Suprapubic skin (tissue), 4 donors: ENCODE data around the gene ACTL6A. TPM values are rescaled to one million over a fixed set of nuclear protein-coding genes. Genes with fewer than 3 reads are reported as not detected.
A peak's percentile ranks its signal among the peaks of the same experiment; 100 is the strongest.

Source experiments
- DNase-seq, 2 donors: peaks; one replicate each; pipeline ENCODE4 v3.0.0-alpha.2; 2019; ENCODE audit warnings: low spot score in 2 of 2
- H3K27ac ChIP-seq: fragments of 200-600 bp; sonication (generic); one replicate; pipeline ENCODE4 v1.5.1; 2019
- H3K27me3 ChIP-seq: fragments of 200-600 bp; sonication (generic); one replicate; pipeline ENCODE4 v1.5.1; 2019
- H3K36me3 ChIP-seq: fragments of 200-600 bp; sonication (generic); one replicate; pipeline ENCODE4 v1.5.1; 2019
- H3K4me1 ChIP-seq: fragments of 200-600 bp; sonication (generic); one replicate; pipeline ENCODE4 v1.5.1; 2019
- H3K4me3 ChIP-seq: fragments of 200-600 bp; sonication (generic); one replicate; pipeline ENCODE4 v1.5.1; 2019; ENCODE audit warnings: mild to moderate bottlenecking
- H3K9me3 ChIP-seq: fragments of 200-600 bp; sonication (generic); one replicate; pipeline ENCODE4 v1.5.1; 2019
- EP300 ChIP-seq: sonication (generic); formaldehyde crosslinking; IDR thresholded peaks from one replicate; pipeline ENCODE4 v1.6.1; 2017; ENCODE audit warnings: antibody characterized with exemption
- POLR2A ChIP-seq, 2 donors: fragments of 450-650 bp; IDR thresholded peaks; one replicate each; pipeline ENCODE4 v1.6.1; 2017; ENCODE audit warnings: antibody characterized with exemption in 2 of 2, mild to moderate bottlenecking in 2 of 2, moderate library complexity in 2 of 2
- POLR2AphosphoS5 ChIP-seq, 3 donors: sonication (generic); formaldehyde crosslinking; IDR thresholded peaks; one replicate each; pipeline ENCODE4 v1.6.1; 2017; ENCODE audit warnings: antibody characterized with exemption in 3 of 3
- WGBS: methylation state at CpG from one replicate; pipeline ENCODE4 v1.1.5; 2018; 5-methylcytosine and 5-hydroxymethylcytosine counted together
- total RNA-seq, 4 donors: library from RNA; depleted of rRNA; stranded (reverse); fragments of >200 nt; gene quantifications; one replicate each; pipeline ENCODE4 v1.1.0, GENCODE V29; 2016
- TF ChIP-seq, protein P1 (sequence below), 2 donors: fragments of 200-600 bp in 1 of 2; fragments of 450-650 bp in 1 of 2; sonication (generic) in 1 of 2; IDR thresholded peaks; one replicate each; pipeline ENCODE4 v1.5.1; 2016 to 2019; ENCODE audit warnings: antibody characterized with exemption in 2 of 2, mild to moderate bottlenecking in 1 of 2, moderate library complexity in 1 of 2

ACTL6A gene
- total RNA-seq, 4 donors from 2014 or later: 46.3 to 74.8 (median 69.5) TPM

DNA sequence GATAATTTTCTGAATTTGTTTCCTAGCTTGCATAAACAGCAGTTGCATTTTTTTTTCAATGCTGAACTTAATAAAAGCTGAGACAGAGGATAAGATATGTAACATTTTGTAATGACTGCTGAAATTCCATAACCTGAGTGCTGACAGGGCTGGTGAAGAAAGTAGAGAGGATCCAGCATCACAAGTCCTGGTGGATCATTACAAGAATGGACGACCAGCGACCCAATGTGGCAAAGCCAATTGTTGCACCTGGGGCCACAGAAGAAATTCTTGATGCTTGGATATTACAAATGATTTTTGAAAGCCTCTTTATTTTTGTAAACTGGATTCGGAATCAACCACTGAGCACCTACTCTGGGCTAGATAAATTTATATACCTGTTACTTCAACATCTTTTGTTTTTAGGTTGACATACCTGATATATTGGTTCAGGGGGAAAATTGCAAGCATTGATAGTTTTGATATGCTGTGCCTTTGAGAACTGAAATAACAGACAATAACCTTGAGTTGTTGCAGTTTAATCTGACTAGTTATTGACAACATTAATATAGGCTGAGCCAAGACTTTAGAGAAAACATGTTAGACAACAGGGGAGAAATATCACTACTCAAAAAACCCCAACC is 3.9 kb upstream of the ACTL6A start:
- Histone ChIP-seq H3K4me3 (no peak overlapping the region), H3K9me3 (no peaks in the 10 kb centered on the region), H3K36me3 (no peaks in the 10 kb centered on the region), H3K27ac (no peak overlapping the region), H3K4me1 (peaks cover 8% of the 10 kb centered on the region), H3K27me3 (no peaks in the 10 kb centered on the region)
- TF ChIP-seq, protein P1, sequence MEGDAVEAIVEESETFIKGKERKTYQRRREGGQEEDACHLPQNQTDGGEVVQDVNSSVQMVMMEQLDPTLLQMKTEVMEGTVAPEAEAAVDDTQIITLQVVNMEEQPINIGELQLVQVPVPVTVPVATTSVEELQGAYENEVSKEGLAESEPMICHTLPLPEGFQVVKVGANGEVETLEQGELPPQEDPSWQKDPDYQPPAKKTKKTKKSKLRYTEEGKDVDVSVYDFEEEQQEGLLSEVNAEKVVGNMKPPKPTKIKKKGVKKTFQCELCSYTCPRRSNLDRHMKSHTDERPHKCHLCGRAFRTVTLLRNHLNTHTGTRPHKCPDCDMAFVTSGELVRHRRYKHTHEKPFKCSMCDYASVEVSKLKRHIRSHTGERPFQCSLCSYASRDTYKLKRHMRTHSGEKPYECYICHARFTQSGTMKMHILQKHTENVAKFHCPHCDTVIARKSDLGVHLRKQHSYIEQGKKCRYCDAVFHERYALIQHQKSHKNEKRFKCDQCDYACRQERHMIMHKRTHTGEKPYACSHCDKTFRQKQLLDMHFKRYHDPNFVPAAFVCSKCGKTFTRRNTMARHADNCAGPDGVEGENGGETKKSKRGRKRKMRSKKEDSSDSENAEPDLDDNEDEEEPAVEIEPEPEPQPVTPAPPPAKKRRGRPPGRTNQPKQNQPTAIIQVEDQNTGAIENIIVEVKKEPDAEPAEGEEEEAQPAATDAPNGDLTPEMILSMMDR (IDR thresholded peaks at IDR 0.05): peak; percentile 71 to 76
- TF ChIP-seq POLR2A (IDR thresholded peaks at IDR 0.05) (no peak), POLR2AphosphoS5 (IDR thresholded peaks at IDR 0.05) (no peak), EP300 (no peak)
- WGBS: 3% methylated on average over 3 of the region's 3 CpGs
- DNase-seq: no peak

DNA sequence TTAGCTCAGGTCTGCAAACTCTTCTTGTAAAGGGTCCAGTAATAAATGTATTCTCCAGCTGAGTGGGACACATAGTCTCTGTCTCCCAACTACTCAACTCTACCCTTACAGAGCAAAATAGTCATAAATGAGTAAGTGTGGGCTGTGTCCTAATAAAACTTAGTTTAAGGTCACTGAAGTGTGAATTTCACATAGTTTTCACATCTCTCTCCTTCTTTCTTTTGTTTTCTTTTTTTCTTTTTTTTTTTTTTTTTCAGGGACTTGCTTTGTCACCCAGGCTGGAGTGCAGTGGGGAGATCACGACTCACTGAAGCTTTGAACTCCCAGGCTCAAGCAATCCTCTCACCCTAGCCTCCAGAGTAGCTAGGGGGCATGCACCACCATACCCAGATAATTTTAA is 1.9 kb upstream of the ACTL6A start:
- no peak for TF ChIP-seq EP300
- TF ChIP-seq, protein P1 (IDR thresholded peaks at IDR 0.05): no peak
- TF ChIP-seq POLR2AphosphoS5 (IDR thresholded peaks at IDR 0.05): no peak
- no peak for TF ChIP-seq POLR2A (IDR thresholded peaks at IDR 0.05)
- no peak overlapping the region for H3K27ac ChIP-seq
- H3K4me3 ChIP-seq: no peak overlapping the region
- DNase-seq: no peak
- no peaks in the 10 kb centered on the region for H3K9me3 ChIP-seq
- no peaks in the 10 kb centered on the region for H3K36me3 ChIP-seq
- H3K4me1 ChIP-seq: peaks cover 15% of the 10 kb centered on the region
- WGBS: 95% methylated on average over 1 of the region's 1 CpG
- H3K27me3 ChIP-seq: no peaks in the 10 kb centered on the region

DNA sequence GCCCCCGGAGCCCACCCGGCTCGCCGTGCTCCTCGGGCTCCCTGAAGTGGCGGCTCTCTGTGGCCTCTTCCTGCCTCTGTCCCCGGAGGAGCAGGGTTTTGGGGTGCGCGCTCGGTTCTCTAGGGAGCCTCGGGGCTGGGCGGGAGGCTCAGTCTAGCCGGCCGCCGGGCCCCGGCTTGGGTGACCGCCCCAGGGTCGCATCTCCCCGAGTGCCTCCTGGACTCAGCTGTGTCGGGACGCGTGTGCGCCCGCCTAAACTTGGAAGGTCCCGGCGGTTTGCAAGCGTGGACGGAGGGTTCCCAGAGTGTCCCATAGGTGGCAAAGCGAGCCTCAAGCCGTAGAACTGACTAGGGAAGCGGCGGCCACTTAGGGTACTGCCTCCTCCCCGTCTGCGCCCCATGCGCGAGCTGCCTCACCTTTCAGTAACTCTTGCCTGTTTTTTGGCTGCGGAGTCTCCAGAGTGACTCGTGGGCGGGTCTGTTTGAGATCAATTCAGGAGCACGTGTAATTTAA is 601 bp downstream of the ACTL6A start:
- H3K27ac ChIP-seq: peak overlapping the region; percentile 81
- 0% methylated on average over 12 of the region's 40 CpGs for WGBS
- H3K9me3 ChIP-seq: no peaks in the 10 kb centered on the region
- H3K36me3 ChIP-seq: no peaks in the 10 kb centered on the region
- DNase-seq: peak; percentile 85 to 87
- H3K4me3 ChIP-seq: peak overlapping the region; percentile 68
- no peaks in the 10 kb centered on the region for H3K27me3 ChIP-seq
- peaks cover 15% of the 10 kb centered on the region for H3K4me1 ChIP-seq
- TF ChIP-seq, protein P1 (IDR thresholded peaks at IDR 0.05): peak; percentile 41 to 58
- TF ChIP-seq POLR2A (IDR thresholded peaks at IDR 0.05): no peak

DNA sequence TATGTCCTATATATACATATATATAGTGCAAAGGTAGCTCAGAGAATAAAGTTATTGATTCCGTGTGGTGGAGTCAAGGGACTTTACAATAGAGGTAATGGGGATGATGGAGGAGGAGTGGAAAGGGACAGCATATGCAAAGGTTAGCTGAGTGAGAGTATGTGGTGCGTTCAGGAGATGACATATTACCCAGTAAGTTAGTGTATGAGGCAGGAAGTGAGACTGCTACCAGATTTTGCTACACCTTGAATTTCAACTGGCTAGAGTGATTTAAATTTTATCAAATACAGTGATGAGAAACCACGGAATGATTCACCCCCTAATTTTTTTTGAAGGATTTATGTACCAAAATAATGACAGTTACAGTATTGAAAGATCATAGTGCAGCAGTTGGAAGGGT is 2.8 kb downstream of the ACTL6A start:
- no peak overlapping the region for H3K27ac ChIP-seq
- H3K4me3 ChIP-seq: no peak overlapping the region
- TF ChIP-seq POLR2AphosphoS5 (IDR thresholded peaks at IDR 0.05): no peak
- TF ChIP-seq POLR2A (IDR thresholded peaks at IDR 0.05): no peak
- TF ChIP-seq, protein P1 (IDR thresholded peaks at IDR 0.05): no peak
- no peak for TF ChIP-seq EP300
- no peak for DNase-seq
- no peaks in the 10 kb centered on the region for H3K27me3 ChIP-seq
- H3K36me3 ChIP-seq: peaks cover 8% of the 10 kb centered on the region
- peaks cover 15% of the 10 kb centered on the region for H3K4me1 ChIP-seq
- 79% methylated on average over 3 of the region's 3 CpGs for WGBS
- no peaks in the 10 kb centered on the region for H3K9me3 ChIP-seq

DNA sequence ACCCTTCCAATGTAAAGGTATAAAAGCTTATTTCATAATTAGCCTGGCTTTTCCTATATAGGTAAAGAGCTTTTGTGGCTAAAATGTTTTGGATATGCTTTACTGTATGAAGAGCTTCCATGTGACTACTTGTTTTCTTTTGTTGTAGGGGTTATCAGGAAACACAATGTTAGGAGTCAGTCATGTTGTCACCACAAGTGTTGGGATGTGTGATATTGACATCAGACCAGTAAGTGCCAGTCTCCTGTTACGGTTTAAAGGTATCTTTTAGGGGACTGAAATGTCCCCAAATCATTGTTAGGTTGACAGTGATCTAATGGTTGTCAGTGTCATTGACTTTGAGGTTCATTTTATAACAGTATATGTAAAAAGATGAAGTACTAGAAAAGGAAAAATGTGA is 18.3 kb downstream of the ACTL6A start:
- H3K4me3 ChIP-seq: no peak overlapping the region
- no peaks in the 10 kb centered on the region for H3K9me3 ChIP-seq
- H3K27ac ChIP-seq: no peak overlapping the region
- DNase-seq: no peak
- TF ChIP-seq POLR2A (IDR thresholded peaks at IDR 0.05): no peak
- TF ChIP-seq POLR2AphosphoS5 (IDR thresholded peaks at IDR 0.05): no peak
- TF ChIP-seq, protein P1 (IDR thresholded peaks at IDR 0.05): no peak
- TF ChIP-seq EP300: no peak
- no peaks in the 10 kb centered on the region for H3K27me3 ChIP-seq
- H3K4me1 ChIP-seq: no peaks in the 10 kb centered on the region
- 100% methylated on average over 1 of the region's 1 CpG for WGBS
- H3K36me3 ChIP-seq: peaks cover 76% of the 10 kb centered on the region
